Osteoblast (primary cell): ENCODE measurements around the gene DR1. TPM values are rescaled to one million over a fixed set of nuclear protein-coding genes. Genes with fewer than 3 reads are reported as not detected.

Experiments used
- DNase-seq: peaks from one replicate; pipeline ENCODE4 v3.0.0; 2011; ENCODE audit warnings: low spot score, mixed read lengths; ENCODE audit not compliant: insufficient read length; ENCODE audit errors: missing footprints
- H2AFZ ChIP-seq: 2 replicates; pipeline ENCODE4 v1.6.0; 2011; ENCODE audit warnings: mild to moderate bottlenecking, low read length
- H3K27ac ChIP-seq: 2 replicates; pipeline ENCODE4 v1.5.1; 2011; ENCODE audit warnings: mild to moderate bottlenecking, low read depth, low read length, moderate library complexity
- H3K27me3 ChIP-seq: 2 replicates; pipeline ENCODE4 v1.6.0; 2012; ENCODE audit warnings: mild to moderate bottlenecking, control low read depth, inconsistent platforms, low read length, moderate library complexity; ENCODE audit not compliant: insufficient read depth
- H3K36me3 ChIP-seq: 2 replicates; pipeline ENCODE4 v1.5.1; 2011; ENCODE audit warnings: mild to moderate bottlenecking, low read length, control low read depth, moderate library complexity; ENCODE audit not compliant: insufficient read depth
- H3K4me1 ChIP-seq: 2 replicates; pipeline ENCODE4 v1.5.1; 2011; ENCODE audit warnings: mild to moderate bottlenecking, low read length, control low read depth, moderate library complexity; ENCODE audit not compliant: insufficient read depth
- H3K4me2 ChIP-seq: 2 replicates; pipeline ENCODE4 v1.6.0; 2011; ENCODE audit warnings: mild to moderate bottlenecking, low read length; ENCODE audit not compliant: insufficient read depth
- H3K4me3 ChIP-seq: fragments of 200-600 bp; sonication (generic); 3 replicates; pipeline ENCODE4 v1.5.1; 2012; ENCODE audit warnings: mild to moderate bottlenecking, low read length, inconsistent platforms; ENCODE audit not compliant: insufficient read depth
- H3K79me2 ChIP-seq: 2 replicates; pipeline ENCODE4 v1.6.0; 2012; ENCODE audit warnings: mild to moderate bottlenecking, low read length, control low read depth, inconsistent platforms; ENCODE audit not compliant: insufficient read depth
- H3K9me3 ChIP-seq: 2 replicates; pipeline ENCODE4 v1.5.1; 2011; ENCODE audit warnings: low read depth, low read length, control low read depth
- H4K20me1 ChIP-seq: 2 replicates; pipeline ENCODE4 v1.6.0; 2012; ENCODE audit warnings: mild to moderate bottlenecking, low read length, control low read depth; ENCODE audit not compliant: insufficient read depth
- small RNA-seq: library from RNA; depleted of rRNA; stranded (forward); fragments of <200 nt; gene quantifications from one replicate; pipeline ENCODE3, GENCODE V24; 2012
- total RNA-seq: library from RNA; depleted of rRNA; stranded (reverse); fragments of >200 nt; gene quantifications from 2 replicates; pipeline ENCODE4 v1.2.3, GENCODE V29; 2012
- TF ChIP-seq, protein P1 (sequence below): IDR thresholded peaks from 2 replicates; pipeline ENCODE4 v1.5.1; 2011; ENCODE audit warnings: mild to moderate bottlenecking, low read depth, low read length, moderate library complexity; ENCODE audit errors: extremely low read depth

DR1 gene
- total RNA-seq, 1 donor = 26.8 TPM

- no peaks in the 10 kb centered on the region for H3K36me3 ChIP-seq
- TF ChIP-seq, protein P1, sequence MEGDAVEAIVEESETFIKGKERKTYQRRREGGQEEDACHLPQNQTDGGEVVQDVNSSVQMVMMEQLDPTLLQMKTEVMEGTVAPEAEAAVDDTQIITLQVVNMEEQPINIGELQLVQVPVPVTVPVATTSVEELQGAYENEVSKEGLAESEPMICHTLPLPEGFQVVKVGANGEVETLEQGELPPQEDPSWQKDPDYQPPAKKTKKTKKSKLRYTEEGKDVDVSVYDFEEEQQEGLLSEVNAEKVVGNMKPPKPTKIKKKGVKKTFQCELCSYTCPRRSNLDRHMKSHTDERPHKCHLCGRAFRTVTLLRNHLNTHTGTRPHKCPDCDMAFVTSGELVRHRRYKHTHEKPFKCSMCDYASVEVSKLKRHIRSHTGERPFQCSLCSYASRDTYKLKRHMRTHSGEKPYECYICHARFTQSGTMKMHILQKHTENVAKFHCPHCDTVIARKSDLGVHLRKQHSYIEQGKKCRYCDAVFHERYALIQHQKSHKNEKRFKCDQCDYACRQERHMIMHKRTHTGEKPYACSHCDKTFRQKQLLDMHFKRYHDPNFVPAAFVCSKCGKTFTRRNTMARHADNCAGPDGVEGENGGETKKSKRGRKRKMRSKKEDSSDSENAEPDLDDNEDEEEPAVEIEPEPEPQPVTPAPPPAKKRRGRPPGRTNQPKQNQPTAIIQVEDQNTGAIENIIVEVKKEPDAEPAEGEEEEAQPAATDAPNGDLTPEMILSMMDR = no peak
- no peaks in the 10 kb centered on the region for H3K79me2 ChIP-seq
These were observed 65.3 kb downstream of the DR1 start for GRCh38 chr1:93411000-93411399.

DNA sequence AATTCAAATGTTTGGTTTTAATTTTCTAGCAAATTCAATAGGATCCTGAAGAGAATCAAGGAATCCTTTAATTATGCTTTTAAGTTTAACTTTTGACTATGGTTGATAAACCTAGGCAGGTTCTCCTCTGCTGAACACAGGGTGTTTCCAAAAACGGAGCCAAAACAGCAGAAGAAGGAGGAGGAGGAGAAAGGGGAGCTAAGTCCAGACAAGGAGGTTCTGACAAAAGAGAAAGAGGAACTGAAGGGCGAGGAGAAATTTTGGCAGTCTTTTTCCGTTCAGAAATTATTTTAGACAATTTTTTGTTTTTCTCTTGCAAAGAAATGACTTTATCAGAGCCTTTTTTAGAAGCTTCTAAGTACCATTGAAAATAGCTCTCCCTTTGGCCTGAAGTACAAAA lies 69.0 kb downstream of the DR1 start:
- TF ChIP-seq, protein P1 = no peak
- no peak overlapping the region for H3K4me2 ChIP-seq
- H2AFZ ChIP-seq = peak overlapping the region; percentile 19
- H3K4me3 ChIP-seq = no peak overlapping the region
- no peaks in the 10 kb centered on the region for H3K36me3 ChIP-seq
- no peaks in the 10 kb centered on the region for H3K9me3 ChIP-seq
- H3K27me3 ChIP-seq = no peaks in the 10 kb centered on the region
- H4K20me1 ChIP-seq = no peaks in the 10 kb centered on the region
- DNase-seq = no peak
- no peaks in the 10 kb centered on the region for H3K79me2 ChIP-seq
- H3K27ac ChIP-seq = no peak overlapping the region
- no peaks in the 10 kb centered on the region for H3K4me1 ChIP-seq

More at GRCh38 chr1:93411000-93411399, 65.3 kb downstream of the DR1 start:
- Histone ChIP-seq H3K9me3 (no peaks in the 10 kb centered on the region), H3K4me1 (no peaks in the 10 kb centered on the region), H3K4me2 (no peak overlapping the region), H4K20me1 (no peaks in the 10 kb centered on the region), H2AFZ (no peak overlapping the region), H3K27me3 (no peaks in the 10 kb centered on the region), H3K4me3 (no peak overlapping the region), H3K27ac (no peak overlapping the region)
- DNase-seq = no peak

GRCh38 chr1:93415296-93415695 lies 69.6 kb downstream of the DR1 start:
- Histone ChIP-seq H3K79me2 (no peaks in the 10 kb centered on the region), H4K20me1 (no peaks in the 10 kb centered on the region), H3K36me3 (no peaks in the 10 kb centered on the region), H2AFZ (no peak overlapping the region), H3K27me3 (no peaks in the 10 kb centered on the region), H3K4me1 (no peaks in the 10 kb centered on the region), H3K4me2 (no peak overlapping the region), H3K9me3 (no peaks in the 10 kb centered on the region), H3K27ac (no peak overlapping the region), H3K4me3 (no peak overlapping the region)
- TF ChIP-seq, protein P1 = no peak
- no peak for DNase-seq

DNA sequence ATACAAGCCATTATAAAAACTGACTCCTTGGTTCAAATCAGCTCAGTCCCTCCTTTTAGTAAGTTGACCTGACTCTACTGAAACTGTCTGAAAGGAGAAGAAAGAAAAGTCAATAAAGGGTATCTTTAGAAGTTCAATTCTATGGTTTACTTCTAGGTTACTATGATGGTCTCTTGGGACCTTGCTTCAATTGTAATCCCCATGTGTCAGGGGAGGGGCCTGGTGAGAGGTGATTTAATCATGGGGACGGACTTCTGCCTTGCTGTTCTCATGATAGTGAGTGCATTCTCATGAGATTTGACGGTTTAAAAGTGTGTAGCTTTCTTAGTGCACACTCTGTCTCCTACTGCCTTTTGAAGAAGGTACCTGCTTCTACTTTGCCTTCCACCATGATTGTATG lies 70.5 kb downstream of the DR1 start:
- Histone ChIP-seq H4K20me1 (no peaks in the 10 kb centered on the region), H2AFZ (no peak overlapping the region), H3K4me1 (no peaks in the 10 kb centered on the region), H3K27ac (no peak overlapping the region), H3K9me3 (no peaks in the 10 kb centered on the region), H3K4me3 (no peak overlapping the region), H3K4me2 (no peak overlapping the region), H3K79me2 (no peaks in the 10 kb centered on the region), H3K27me3 (no peaks in the 10 kb centered on the region), H3K36me3 (no peaks in the 10 kb centered on the region)
- DNase-seq = no peak
- TF ChIP-seq, protein P1 = no peak

Small RNAs within 50 kb of the gene (small RNA-seq; reads per million reads assigned to genes)
- gene RF00019 = not detected

Other genes starting within 250 kb of the DR1 start
- gene TMED5, start 165.5 kb upstream of the DR1 start, total RNA-seq = 50.3 and 51.3 TPM in 2 replicates
- gene CCDC18, start 165.2 kb upstream of the DR1 start, total RNA-seq = 6.2 TPM in 2 replicates
- 8.7 and 11.2 TPM in 2 replicates for gene FNBP1L, start 102.2 kb downstream of the DR1 start, total RNA-seq